ENCODE data around the gene MEAF6.
A peak's percentile ranks its signal among the peaks of the same experiment; 100 is the strongest.

MEAF6 gene

DNA sequence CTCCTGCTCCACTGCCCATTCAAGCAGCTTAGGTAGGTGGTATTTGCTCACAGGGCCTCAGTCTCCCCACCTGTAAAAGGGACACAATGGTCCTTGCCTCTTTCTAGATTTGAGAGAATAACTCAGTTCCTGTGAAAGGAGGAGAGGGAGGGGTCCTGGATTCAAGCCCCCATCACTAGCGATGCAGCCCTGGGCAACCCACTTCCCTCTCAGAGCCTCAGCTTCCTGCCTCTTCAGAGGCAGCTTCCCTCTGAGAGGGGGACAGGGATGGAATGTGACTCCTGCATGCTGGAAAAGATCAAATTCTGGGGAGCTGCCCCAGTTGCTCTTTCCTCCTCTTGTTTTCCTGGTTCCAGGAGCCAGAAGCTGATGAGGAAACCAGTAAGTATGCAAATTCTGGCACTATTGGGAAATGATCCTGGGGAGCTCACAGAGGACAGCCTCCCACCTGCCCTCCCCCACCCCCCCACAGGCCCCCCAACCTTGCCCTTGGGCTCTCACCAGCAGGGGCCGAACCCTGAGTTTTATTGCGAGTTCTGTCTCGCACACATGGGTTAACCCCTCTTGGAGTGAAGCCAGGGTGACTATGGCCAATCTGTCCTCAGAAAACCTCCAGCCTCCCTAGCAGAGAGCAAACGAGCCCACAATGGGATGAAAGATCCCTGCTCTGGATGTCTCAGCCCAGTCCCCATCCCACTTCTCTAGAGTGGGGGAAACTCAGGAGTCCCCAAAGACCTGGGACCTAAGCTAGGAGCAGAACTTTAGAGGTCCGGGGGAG is 28.5 kb downstream of the MEAF6 start:
- DNase-seq (ENCODE audit: low read depth in 2 of 2, low spot score in 1 of 2) = no peak

DNA sequence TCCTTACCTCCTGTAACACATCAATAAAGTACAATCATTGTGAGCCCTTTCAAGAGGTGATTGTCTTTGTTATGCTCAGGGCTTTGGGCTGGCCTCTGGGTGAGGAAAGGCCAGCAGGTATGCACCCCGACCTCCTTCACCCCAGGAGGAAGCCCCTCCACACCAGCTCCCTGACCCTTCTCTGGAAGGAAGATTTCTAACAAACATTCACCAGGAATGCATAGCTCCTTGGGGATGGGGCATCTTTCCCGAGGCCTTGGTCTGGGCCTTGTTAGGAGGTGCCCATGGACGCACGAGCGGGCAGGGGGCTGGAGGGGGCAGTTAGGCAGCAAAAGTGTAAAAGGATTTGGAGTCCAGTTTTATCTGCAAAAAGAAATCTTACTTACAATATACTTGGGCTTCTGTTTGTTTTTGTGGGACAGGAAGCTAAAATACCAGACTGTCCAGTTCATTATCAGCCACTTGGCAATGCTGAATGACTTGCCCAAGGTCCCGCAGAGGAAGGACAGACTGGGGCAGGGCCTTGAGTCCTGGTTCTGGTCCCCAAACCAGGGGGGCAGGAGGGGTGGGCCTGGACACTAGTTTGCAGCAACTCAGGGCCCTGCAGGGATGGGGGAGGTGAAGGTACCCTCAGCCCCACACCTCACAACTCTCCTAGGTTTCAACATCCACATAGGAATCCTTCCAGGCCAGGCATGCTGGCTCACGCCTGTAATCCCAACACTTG is 30.1 kb downstream of the MEAF6 start:
- no peak for DNase-seq (ENCODE audit: low read depth in 2 of 2, low spot score in 1 of 2)

GRCh38 chr1:37483785-37484184 is 30.8 kb downstream of the MEAF6 start:
- DNase-seq (ENCODE audit: low read depth in 2 of 2, low spot score in 1 of 2) = no peak

GRCh38 chr1:37482796-37483744 is 31.5 kb downstream of the MEAF6 start:
- no peak for DNase-seq (ENCODE audit: low read depth in 2 of 2, low spot score in 1 of 2)

GRCh38 chr1:37482004-37482785 is 32.4 kb downstream of the MEAF6 start:
- no peak for DNase-seq (ENCODE audit: low read depth in 2 of 2, low spot score in 1 of 2)

DNA sequence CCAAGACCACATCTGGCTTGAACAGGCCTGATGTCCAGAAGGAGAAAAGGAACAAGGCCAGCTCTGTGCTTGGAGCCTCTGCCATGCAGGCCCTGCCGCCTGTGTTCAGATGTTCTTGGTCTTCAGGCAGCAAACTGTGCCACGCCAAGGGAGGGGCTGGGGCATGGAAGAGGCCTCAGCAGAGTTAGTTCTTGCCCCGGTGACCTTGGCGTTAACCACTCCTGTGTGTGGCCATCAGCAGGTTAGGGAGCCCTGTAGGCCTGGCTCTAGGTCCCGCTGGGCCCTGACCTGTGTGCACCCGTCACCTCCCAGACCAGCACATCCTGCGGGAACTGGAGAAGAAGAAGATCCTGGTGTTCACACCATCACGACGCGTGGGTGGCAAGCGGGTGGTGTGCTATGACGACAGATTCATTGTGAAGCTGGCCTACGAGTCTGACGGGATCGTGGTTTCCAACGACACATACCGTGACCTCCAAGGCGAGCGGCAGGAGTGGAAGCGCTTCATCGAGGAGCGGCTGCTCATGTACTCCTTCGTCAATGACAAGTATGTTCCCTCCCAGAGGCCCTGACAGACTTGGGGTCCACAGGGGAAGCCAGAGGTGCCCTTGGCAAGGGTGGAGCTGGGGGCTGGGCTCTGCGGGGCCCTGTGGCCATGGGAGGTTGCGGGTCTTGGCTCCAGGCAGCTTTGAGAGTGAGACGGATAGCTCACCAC is 33.1 kb downstream of the MEAF6 start:
- DNase-seq (ENCODE audit: low read depth in 2 of 2, low spot score in 1 of 2) = no peak

DNA sequence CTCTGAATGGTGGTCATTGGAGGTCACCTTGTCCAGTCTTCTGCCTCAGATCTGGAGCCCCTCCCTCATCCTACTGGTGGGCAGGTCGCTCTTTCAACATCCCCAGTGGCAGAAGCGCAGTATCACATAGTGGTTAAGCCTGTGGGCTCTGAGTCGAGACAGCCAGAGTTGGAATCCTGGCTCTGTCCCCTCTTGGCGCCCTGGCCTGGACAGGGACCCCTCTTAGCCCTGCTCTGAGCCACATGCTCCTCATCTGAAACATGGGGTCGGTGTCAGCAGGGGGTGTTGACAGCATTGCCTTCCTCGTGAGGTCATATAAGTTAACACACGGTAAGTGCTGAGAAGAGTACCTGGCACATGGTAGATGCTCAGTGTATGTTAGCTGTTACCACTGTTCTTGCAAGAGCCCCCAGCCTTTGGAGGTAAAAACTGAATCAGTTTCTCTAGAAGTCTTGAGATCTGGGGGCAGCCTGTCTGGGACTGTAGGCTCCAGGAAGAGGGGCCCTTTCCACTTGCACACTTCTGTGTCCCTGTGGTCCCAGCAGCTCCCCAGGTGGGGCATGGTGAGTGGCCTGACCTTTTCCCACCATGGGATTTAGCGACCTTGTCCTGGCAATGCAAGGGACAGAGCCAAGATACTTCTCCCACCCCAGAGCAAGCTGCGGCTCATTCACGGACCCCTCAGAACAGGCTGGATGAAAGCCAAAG is 33.8 kb downstream of the MEAF6 start:
- no peak for DNase-seq (ENCODE audit: low read depth in 2 of 2, low spot score in 1 of 2)

- no peak for DNase-seq (ENCODE audit: low read depth in 2 of 2, low spot score in 1 of 2)
These were observed 34.5 kb downstream of the MEAF6 start for GRCh38 chr1:37480125-37480466.

DNA sequence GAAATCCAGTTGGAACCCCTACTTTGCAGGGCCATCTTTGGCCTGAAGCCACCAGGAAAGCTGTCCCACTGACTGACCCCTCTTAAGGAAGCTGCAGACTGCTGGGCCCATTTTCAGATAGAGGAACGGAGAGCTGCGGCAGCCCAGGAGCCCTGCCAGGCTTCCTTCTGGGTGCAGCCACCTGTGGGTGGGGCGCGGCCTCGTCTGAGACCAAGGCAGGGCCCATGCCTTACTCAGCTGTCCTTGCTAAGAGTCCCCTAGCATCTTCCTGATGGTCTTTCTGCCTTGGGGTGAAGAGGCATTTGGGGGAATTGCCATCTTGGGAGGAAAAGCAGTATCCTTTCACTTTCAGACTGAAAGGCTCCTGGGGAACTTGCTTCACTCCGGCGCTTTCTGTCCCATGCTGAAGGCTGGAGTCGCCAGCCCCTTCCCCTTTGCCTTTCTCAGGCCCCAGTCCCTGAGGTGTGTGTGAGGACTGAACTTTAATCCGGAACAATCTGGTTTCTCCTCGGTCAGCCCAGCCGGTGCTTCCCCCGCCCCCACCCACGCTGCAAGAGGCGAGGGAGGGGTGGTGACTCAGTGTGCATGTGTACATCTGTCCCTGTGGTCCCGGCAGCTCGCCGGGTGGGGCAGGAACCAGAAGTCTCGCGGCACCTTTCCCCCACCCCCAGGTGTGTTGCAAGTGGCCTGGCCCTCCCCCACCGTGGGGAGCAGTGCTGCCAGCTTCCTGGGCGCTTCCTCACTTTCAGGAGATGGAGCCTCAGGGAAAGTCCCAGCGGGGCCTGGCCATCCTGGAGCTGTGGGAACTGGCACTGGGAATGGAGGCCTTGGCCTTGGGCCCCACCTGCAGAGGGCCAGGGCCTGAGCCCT is 35.1 kb downstream of the MEAF6 start:
- DNase-seq (ENCODE audit: low read depth in 2 of 2, low spot score in 1 of 2) = peak; percentile 79 to 95

GRCh38 chr1:37478890-37479254 is 35.7 kb downstream of the MEAF6 start:
- DNase-seq (ENCODE audit: low read depth in 2 of 2, low spot score in 1 of 2) = no peak

- DNase-seq (ENCODE audit: low read depth in 2 of 2, low spot score in 1 of 2) = no peak
These were observed 36.1 kb downstream of the MEAF6 start for GRCh38 chr1:37478451-37478881.

- no peak for DNase-seq (ENCODE audit: low read depth in 2 of 2, low spot score in 1 of 2)
These were observed 36.6 kb downstream of the MEAF6 start for GRCh38 chr1:37477946-37478345.

GRCh38 chr1:37477198-37477931 is 37.2 kb downstream of the MEAF6 start:
- DNase-seq (ENCODE audit: low read depth in 2 of 2, low spot score in 1 of 2) = peak; percentile 75 to 89

DNA sequence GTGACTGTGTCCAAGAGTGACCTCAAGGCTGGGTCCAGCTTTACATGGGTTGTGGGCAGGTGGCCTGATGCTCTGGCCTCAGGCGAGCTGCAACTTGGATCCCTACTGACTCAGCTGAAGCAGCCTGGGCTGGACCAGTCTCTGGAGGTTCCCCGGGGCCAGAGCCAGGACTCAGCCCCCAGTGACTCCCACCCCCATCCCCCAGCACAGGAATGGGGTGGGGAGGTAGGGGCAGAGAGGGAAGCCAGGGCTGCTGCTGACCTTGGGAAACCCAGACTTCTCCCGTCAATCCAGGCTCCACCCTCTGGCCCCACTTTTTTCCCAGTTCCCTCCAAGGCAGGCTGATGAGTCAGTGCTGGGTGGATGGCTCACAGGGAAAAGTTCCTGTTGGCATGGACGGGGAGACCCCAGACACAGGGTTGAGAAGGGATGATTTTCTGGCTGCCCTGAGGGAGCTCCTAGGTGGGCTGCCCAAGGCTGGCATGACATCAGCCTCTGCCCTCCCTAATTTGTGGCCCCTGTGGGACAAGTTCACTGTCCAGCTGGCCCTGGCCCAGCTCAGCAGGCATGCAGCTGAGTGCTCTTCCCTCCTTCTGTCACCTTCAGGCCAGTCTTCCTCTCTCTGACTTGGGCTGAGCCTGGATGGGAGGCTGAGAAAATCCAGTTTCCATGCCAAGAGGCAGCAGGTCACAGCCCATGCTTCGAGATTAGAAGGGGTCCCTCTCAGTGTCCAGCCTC is 37.9 kb downstream of the MEAF6 start:
- DNase-seq (ENCODE audit: low read depth in 2 of 2, low spot score in 1 of 2) = no peak

- no peak for DNase-seq (ENCODE audit: low read depth in 2 of 2, low spot score in 1 of 2)
These were observed 38.5 kb downstream of the MEAF6 start for GRCh38 chr1:37476087-37476452.

GRCh38 chr1:37475380-37476086 is 39.0 kb downstream of the MEAF6 start:
- DNase-seq (ENCODE audit: low read depth in 2 of 2, low spot score in 1 of 2) = no peak

Measured in stimulated activated CD8-positive, alpha-beta memory T cell treated with anti-CD3 and anti-CD28 coated beads, Interleukin-4, amount 100 ng/mL, for 4 hours (primary cell).